Cardiac fibroblast (primary cell): Measurements from ENCODE around the gene AGAP2.
"Not testable (repeated sequence)": the region's sequence is repeated elsewhere in the genome, so short reads cannot be mapped to it uniquely, and the experiment has no call there.

Experiments
- DNase-seq, 2 donors: peaks; one replicate each; pipeline versions ENCODE4 v3.0.0 to v3.0.0-alpha.2; 2010; ENCODE audit warnings: low read depth in 2 of 2
- H3K4me3 ChIP-seq, 2 donors: replicated peaks in 1 of 2; 1 replicate in 1 of 2; 2 replicates in 1 of 2; pipeline ENCODE4 v1.5.1; 2011; ENCODE audit warnings: low read depth in 2 of 2, low read length in 2 of 2, mild to moderate bottlenecking in 2 of 2, moderate library complexity in 1 of 2
- CTCF ChIP-seq: IDR thresholded peaks from one replicate; pipeline ENCODE4 v1.5.1; 2011; ENCODE audit warnings: low read depth, mild to moderate bottlenecking, low read length, inconsistent platforms

The AGAP2 gene

GRCh38 chr12:57693317-57693658 is 45.3 kb downstream of the AGAP2 start:
- peak overlapping the region; percentile 0 to 5 for H3K4me3 ChIP-seq
- DNase-seq = no peak
- no peak for TF ChIP-seq CTCF

DNA sequence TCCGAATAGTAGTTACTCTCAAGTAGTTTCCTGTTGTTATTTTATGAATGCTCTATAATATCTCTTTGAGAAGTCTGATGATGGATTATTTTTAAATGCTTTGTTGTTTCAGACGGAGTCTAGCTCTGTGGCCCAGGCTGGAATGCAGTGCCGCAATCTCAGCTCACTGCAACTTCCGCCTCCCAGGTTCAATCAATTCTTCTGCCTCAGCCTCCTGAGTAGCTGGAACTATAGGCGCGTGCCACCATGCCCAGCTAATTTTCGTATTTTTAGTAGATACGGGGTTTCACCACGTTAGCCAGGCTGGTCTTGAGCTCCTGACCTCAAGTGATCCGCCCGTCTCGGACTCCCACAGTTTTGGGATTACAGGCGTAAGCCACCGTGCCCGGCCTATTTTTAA is 46.0 kb downstream of the AGAP2 start:
- TF ChIP-seq CTCF = no peak
- no peak for DNase-seq
- H3K4me3 ChIP-seq = no peak overlapping the region

DNA sequence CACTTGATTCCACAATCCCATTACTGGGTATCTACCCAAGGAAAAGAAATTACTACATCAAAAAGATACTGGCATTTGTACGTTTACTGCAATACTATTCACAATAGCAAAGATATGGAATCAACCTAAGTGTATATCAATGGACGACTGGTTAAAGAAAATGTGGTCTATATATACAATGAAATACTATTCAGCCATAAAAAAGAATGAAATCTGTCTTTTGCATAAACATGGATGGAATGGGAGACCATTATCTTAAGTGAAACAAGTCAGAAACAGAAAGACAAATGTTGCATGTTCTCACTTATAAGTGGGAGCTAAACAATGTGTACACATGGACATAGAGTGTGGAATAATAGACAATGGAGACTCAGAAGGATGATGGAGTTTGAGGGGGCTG is 49.6 kb downstream of the AGAP2 start:
- no peak for DNase-seq
- TF ChIP-seq CTCF = no peak
- no peak overlapping the region for H3K4me3 ChIP-seq

DNA sequence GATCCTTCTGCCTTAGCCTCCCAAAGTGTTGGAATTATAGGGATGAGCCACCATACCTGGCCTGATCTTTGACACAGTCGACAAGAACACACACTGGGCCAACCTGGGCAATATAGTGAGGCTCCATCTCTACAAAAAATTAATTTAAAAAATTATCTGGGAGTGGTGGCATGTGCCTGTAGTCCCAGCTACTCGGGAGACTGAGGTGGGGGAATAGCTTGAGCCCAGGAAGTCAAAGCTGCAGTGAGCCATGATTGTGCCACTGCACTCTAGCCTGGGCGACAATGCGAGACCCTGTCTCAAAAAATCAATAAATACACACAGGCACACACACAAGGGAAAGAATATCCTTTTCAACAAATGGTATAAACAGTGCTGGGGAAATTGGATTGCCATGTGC is 50.7 kb downstream of the AGAP2 start:
- TF ChIP-seq CTCF = no peak
- no peak overlapping the region for H3K4me3 ChIP-seq
- no peak for DNase-seq

DNA sequence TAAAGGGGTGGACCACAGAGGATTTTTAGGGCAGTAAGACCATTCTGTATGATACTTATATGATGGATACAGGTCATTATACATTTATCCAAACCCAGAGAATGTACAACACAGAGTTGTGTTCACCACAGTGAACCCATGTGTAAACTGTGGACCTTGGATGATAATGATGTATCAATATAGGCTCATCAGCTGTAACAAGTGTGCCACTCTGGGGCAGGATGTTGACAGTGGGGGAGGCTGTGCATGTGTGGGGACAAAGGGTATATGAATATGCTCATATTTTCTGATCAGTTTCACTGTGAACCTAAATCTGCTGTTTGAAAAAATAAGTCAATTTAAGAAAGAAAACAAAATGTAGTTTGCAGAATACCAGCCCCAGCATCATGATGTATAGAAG is 58.8 kb downstream of the AGAP2 start:
- TF ChIP-seq CTCF = no peak
- no peak for DNase-seq

GRCh38 chr12:57677947-57678346 is 60.6 kb downstream of the AGAP2 start:
- not testable (repeated sequence) for H3K4me3 ChIP-seq, DNase-seq

More for the DNA sequence above, 58.8 kb downstream of the AGAP2 start:
- H3K4me3 ChIP-seq = no peak overlapping the region

DNA sequence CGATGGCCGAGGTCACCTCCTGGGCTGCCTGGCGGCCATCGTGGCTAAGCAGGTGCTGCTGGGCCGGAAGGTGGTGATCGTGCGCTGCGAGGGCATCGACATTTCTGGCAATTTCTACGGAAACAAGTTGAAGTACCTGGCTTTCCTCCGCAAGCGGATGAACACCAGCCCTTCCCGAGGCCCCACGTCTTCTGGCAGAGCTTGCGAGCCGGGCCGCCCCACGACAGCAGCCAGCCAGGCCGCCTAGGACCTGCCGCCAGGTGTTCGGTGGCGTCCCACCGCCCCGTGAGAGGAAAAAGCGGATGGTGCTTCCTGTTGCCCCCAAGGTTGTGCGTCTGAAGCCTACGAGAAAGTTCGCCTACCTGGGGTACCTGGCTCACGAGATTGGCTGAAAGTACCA is 63.9 kb downstream of the AGAP2 start:
- no peak overlapping the region for H3K4me3 ChIP-seq
- DNase-seq = no peak
- TF ChIP-seq CTCF = no peak
